Heart left ventricle (tissue), 16 donors: ENCODE data around the gene ARL15. TPM values are rescaled to one million over a fixed set of nuclear protein-coding genes. Genes with fewer than 3 reads are reported as not detected.

Experiments
- ATAC-seq, 4 donors: fragments of 200-7000 bp; cut with Tn5 transposase; one replicate each; pipeline ENCODE4 v1.9.1; 2020 to 2022; ENCODE audit warnings: moderate library complexity in 4 of 4, mild to moderate bottlenecking in 3 of 4, moderate number of reproducible peaks in 1 of 4
- DNase-seq, 5 donors: peaks; one replicate each; pipeline ENCODE4 v3.0.0-alpha.2; 2020
- H3K27ac ChIP-seq, 12 donors: fragments of 200-600 bp; sonication (generic) in 4 of 12; one replicate each; pipeline versions ENCODE4 v1.5.0 to v1.8.0; 2016 to 2022; ENCODE audit warnings: mild to moderate bottlenecking in 2 of 12
- H3K27me3 ChIP-seq, 9 donors: fragments of 200-600 bp; sonication (generic) in 2 of 9; one replicate each; pipeline versions ENCODE4 v1.5.1 to v1.8.0; 2016 to 2022; ENCODE audit warnings: mild to moderate bottlenecking in 3 of 9
- H3K36me3 ChIP-seq, 9 donors: fragments of 200-600 bp; sonication (generic) in 2 of 9; one replicate each; pipeline versions ENCODE4 v1.5.0 to v1.8.0; 2018 to 2022; ENCODE audit warnings: mild to moderate bottlenecking in 2 of 9
- H3K4me1 ChIP-seq, 12 donors: fragments of 200-600 bp; sonication (generic) in 4 of 12; one replicate each; pipeline versions ENCODE4 v1.5.0 to v1.8.0; 2016 to 2022; ENCODE audit warnings: mild to moderate bottlenecking in 3 of 12
- H3K4me3 ChIP-seq, 12 donors: fragments of 200-600 bp; sonication (generic) in 4 of 12; one replicate each; pipeline versions ENCODE4 v1.5.0 to v1.8.0; 2017 to 2022; ENCODE audit warnings: mild to moderate bottlenecking in 9 of 12, moderate library complexity in 4 of 12
- H3K9me3 ChIP-seq, 12 donors: fragments of 200-600 bp; sonication (generic) in 4 of 12; one replicate each; pipeline versions ENCODE4 v1.5.0 to v1.8.0; 2016 to 2022; ENCODE audit warnings: mild to moderate bottlenecking in 1 of 12
- POLR2A ChIP-seq, 2 donors: fragments of 450-650 bp; IDR thresholded peaks; one replicate each; pipeline ENCODE4 v1.6.1; 2017; ENCODE audit warnings: antibody characterized with exemption in 2 of 2, mild to moderate bottlenecking in 2 of 2, moderate library complexity in 2 of 2
- WGBS, 4 donors: extraction: QIAGEN DNeasy Blood & Tissue Kit in 2 of 4; methylation state at CpG; one replicate each; pipeline versions ENCODE4 v1.1.5 to v1.1.7; 2013 to 2018; 5-methylcytosine and 5-hydroxymethylcytosine counted together
- intact Hi-C, 10 donors: fragments of 100-400 bp; cut with DNase I; formaldehyde crosslinking; loops; one replicate each; pipeline versions ENCODE4 v1.11.1 to v1.14.2; 2022
- polyA plus RNA-seq, 2 donors: library from polyadenylated mRNA; stranded (reverse); fragments of 200-250 nt; gene quantifications; one replicate each; pipeline ENCODE4 v1.2.3, GENCODE V29; 2013
- total RNA-seq, 9 donors: library from RNA; depleted of rRNA in 2 of 9; stranded (reverse); fragments of >200 nt in 2 of 9; fragmentation: NEBNext Ultra II Directional in 3 of 9; extraction: Animal tissue kit (Norgen Biotek cat#: 25700) in 3 of 9; gene quantifications; one replicate each; pipeline versions ENCODE4 v1.1.0 to v1.2.4, GENCODE V29; 2016 to 2023
- TF ChIP-seq, protein P1 (sequence below), 12 donors: fragments of 200-600 bp; sonication (generic) in 4 of 12; IDR thresholded peaks; one replicate each; pipeline versions ENCODE4 v1.5.0 to v1.8.0; 2018 to 2022; ENCODE audit warnings: antibody characterized with exemption in 12 of 12, mild to moderate bottlenecking in 5 of 12
- donor health status: ischemic (EF 13 %, LVEDD 7.1; RV severe dilation, severe dysfunction).
- donor health status: healthy with polysubstance abuse.
- donor health status: DM: no; HTN: yes; CAD: no.
- donor health status: DM: no; HTN: no; CAD: no.
- donor health status: ischemic (EF 25% LVEDD 6.9; RV normal size, moderate dysfunction).
- donor health status: ischemic (EF 25% LVEDD 5.7; RV mildly dilated, moderate dysfunction).
- donor health status: healthy.
- donor health status: DM: yes; HTN: yes; CAD: no.
- donor health status: ischemic (EF 35%, LVEDD 5.7; RV mildly dilated, moderate dysfunction).
- donor health status: nonischemic (EF 11% LVEDD 7.7; RV severe dilation, severe dysfunction).
- donor health status: DM: yes; HTN: yes; CAD: no.
- donor health status: PGD.
- donor health status: ischemic (EF 29% LVEDD 5.4; RV normal size, mild dysfunction).
- donor health status: nonischemic (EF 23%, LVEDD 6.1; RV moderate dilation, normal function).

Gene ARL15
- total and polyA plus RNA-seq, 11 donors, result 7.1 to 35.0 (median 23.2) TPM

DNA sequence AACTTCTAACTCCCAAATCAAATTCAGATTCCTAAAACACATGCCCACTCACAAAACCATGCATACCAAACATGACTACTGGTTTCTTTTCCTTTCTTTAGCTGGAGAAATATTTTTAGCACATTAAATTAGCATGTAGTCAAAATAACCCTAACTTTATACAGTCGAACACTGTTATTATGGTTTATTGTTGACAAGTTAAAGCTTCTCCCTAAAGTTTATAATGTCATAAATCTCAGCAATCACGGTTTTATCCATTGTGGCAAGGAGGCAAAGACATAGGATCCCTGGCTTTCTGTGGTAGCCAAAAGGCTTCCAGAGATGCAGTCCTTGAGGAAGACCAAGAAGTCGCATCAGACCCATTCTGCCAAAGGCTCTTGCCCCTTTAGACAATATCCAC, 27.5 kb downstream of the ARL15 start:
- intact Hi-C loops, result no loop called here
- DNase-seq, result no peak
- H3K4me1 ChIP-seq, result peaks cover 0 to 20% (median 3%) of the 10 kb centered on the region in 12 donors

DNA sequence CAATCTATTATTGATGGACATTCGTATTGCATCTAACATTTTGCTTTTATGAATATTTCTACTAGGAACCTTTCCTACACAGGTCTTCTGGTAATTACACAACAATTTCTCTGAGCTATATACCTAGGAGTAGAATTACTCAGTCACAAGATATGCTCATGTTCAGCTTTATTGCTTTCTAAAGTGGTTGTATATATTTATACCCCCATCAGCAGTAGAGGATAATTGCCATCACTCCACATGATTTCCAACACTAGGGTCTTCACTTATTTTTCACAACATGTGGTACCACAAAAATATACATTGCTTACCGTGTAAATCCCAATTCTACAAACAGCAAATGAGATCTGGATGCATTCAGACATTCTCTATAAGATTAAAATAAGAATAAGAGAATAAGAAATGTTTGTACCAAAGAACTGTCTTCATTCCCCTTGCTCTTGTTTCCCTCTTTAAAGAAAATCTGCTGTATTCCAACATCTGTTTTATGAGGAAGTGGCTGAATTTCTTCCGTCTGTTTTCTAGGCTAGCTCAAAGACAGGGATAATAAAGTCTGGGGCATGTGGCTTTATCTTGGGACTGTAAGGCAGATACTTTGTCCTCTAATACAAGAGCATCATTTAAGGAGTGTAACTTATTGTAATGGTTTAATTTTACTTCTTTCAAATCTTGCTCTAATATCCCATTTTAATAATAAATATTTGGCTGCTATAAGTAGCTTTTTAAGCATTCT, 28.2 kb downstream of the ARL15 start:
- intact Hi-C loops, result no loop called here
- peaks cover 0 to 11% (median 0%) of the 10 kb centered on the region in 12 donors for H3K9me3 ChIP-seq
- no peak overlapping the region for H3K4me3 ChIP-seq
- H3K27me3 ChIP-seq, result no peaks in the 10 kb centered on the region
- H3K4me1 ChIP-seq, result peaks cover 0 to 20% (median 3%) of the 10 kb centered on the region in 12 donors
- ATAC-seq, result no peak
- peaks cover 0 to 9% (median 0%) of the 10 kb centered on the region in 9 donors for H3K36me3 ChIP-seq
- WGBS, 4 donors, result 85 to 89% (median 88%) methylated on average over 3 of the region's 3 CpGs
- no peak for DNase-seq
- H3K27ac ChIP-seq, result no peak overlapping the region
- TF ChIP-seq, protein P1, sequence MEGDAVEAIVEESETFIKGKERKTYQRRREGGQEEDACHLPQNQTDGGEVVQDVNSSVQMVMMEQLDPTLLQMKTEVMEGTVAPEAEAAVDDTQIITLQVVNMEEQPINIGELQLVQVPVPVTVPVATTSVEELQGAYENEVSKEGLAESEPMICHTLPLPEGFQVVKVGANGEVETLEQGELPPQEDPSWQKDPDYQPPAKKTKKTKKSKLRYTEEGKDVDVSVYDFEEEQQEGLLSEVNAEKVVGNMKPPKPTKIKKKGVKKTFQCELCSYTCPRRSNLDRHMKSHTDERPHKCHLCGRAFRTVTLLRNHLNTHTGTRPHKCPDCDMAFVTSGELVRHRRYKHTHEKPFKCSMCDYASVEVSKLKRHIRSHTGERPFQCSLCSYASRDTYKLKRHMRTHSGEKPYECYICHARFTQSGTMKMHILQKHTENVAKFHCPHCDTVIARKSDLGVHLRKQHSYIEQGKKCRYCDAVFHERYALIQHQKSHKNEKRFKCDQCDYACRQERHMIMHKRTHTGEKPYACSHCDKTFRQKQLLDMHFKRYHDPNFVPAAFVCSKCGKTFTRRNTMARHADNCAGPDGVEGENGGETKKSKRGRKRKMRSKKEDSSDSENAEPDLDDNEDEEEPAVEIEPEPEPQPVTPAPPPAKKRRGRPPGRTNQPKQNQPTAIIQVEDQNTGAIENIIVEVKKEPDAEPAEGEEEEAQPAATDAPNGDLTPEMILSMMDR (IDR thresholded peaks at IDR 0.05), result no peak
- TF ChIP-seq POLR2A (IDR thresholded peaks at IDR 0.05), result no peak

More for the DNA sequence above, 27.5 kb downstream of the ARL15 start:
- H3K27ac ChIP-seq, result no peak overlapping the region
- WGBS, 4 donors, result 79 to 83% (median 81%) methylated on average over 3 of the region's 3 CpGs
- ATAC-seq, result no peak
- H3K4me3 ChIP-seq, result no peak overlapping the region
- peaks cover 0 to 9% (median 0%) of the 10 kb centered on the region in 9 donors for H3K36me3 ChIP-seq
- TF ChIP-seq, protein P1 (IDR thresholded peaks at IDR 0.05), result no peak
- no peak for TF ChIP-seq POLR2A (IDR thresholded peaks at IDR 0.05)
- H3K27me3 ChIP-seq, result no peaks in the 10 kb centered on the region
- peaks cover 0 to 11% (median 1%) of the 10 kb centered on the region in 12 donors for H3K9me3 ChIP-seq

DNA sequence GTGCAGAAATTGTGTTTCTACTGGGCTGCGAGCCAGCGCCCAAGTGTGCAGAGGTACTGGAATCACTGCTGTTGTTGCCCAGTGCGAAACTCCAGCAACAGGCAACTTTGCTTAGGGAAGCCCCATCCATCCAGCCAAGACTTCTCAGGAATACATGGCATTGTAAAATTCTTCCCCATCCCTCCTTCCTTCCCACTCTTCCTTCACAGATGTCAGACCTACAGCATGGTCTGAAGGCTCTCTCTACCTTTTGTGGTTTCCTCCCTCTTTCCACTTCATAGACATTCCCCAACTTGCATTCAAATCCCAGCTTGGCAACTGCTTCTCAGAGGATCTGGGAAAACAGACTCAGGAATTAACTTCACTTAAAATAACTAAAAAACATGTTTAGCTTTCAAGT, 30.4 kb downstream of the ARL15 start:
- ATAC-seq, result no peak
- Histone ChIP-seq H3K27me3 (no peaks in the 10 kb centered on the region), H3K27ac (no peak overlapping the region), H3K4me1 (peaks cover 0 to 14% (median 0%) of the 10 kb centered on the region in 12 donors), H3K4me3 (no peak overlapping the region), H3K36me3 (peaks cover 0 to 9% (median 0%) of the 10 kb centered on the region in 9 donors), H3K9me3 (peaks cover 0 to 11% (median 0%) of the 10 kb centered on the region in 12 donors)
- TF ChIP-seq POLR2A (IDR thresholded peaks at IDR 0.05), result no peak
- TF ChIP-seq, protein P1 (IDR thresholded peaks at IDR 0.05), result no peak
- WGBS, 4 donors, result 93 to 99% (median 98%) methylated on average over 2 to 3 of the region's 3 CpGs
- intact Hi-C loops, result no loop called here
- no peak for DNase-seq

DNA sequence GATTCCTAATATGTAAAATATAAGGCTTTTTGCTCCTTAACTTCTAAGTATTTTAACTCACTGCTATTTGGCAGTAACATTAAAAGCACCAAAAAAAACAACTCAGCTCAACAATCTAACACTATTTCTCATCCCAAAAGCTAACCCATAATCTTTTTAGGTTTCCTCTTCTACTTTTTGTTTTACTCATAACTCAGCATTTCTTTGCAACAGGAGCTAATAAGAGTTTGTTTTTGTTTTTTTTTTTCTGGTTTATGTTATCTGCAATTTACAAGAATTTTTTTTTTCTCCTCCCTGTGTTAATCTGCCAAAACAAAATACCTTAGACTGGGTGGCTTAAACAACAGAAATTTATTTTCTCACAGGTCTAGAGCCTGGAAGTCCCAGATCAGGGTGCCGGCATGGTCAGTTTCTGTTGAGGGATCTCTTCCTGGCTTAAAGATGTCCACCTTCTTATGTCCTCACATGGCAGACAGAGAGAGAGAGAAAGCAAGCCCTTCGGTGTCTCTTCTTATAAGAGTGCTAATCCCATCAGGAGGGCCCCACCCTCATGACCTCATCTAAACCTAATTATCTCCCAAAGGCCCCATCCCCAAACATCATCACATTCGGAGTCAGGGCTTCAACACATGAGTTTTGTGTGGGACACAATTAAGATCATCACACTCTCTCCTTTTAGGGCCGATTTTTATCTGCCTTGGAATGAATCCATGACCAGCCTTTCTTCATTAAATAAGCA, 31.2 kb downstream of the ARL15 start:
- TF ChIP-seq, protein P1 (IDR thresholded peaks at IDR 0.05), result no peak
- no peak for TF ChIP-seq POLR2A (IDR thresholded peaks at IDR 0.05)
- ATAC-seq, result no peak

More for the DNA sequence above, 31.2 kb downstream of the ARL15 start:
- H3K4me3 ChIP-seq, result no peak overlapping the region
- H3K27ac ChIP-seq, result no peak overlapping the region
- H3K36me3 ChIP-seq, result peaks cover 0 to 9% (median 0%) of the 10 kb centered on the region in 9 donors
- H3K27me3 ChIP-seq, result no peaks in the 10 kb centered on the region
- no peak for DNase-seq
- 71 to 83% (median 76%) methylated on average over 4 of the region's 4 CpGs for WGBS, 4 donors
- peaks cover 0 to 11% (median 0%) of the 10 kb centered on the region in 12 donors for H3K9me3 ChIP-seq
- intact Hi-C loops, result no loop called here
- peaks cover 0 to 14% (median 0%) of the 10 kb centered on the region in 12 donors for H3K4me1 ChIP-seq
